Mammary epithelial cell (primary cell): ENCODE measurements around the gene IL7R.

ENCODE experiments used
- EZH2 ChIP-seq: IDR thresholded peaks from 2 replicates; pipeline ENCODE4 v1.6.1; 2012; ENCODE audit warnings: low read length, inconsistent platforms, borderline replicate concordance
- TF ChIP-seq, protein P1 (sequence below), 2 donors: IDR thresholded peaks in 1 of 2; conservative IDR thresholded peaks in 1 of 2; 2 replicates each; pipeline ENCODE4 v1.5.1; 2011 to 2012; ENCODE audit warnings: inconsistent platforms in 2 of 2, low read length in 2 of 2, mild to moderate bottlenecking in 2 of 2, control low read depth in 1 of 2, low read depth in 1 of 2; ENCODE audit not compliant: insufficient read depth in 1 of 2; ENCODE audit errors: extremely low read depth in 1 of 2

DNA sequence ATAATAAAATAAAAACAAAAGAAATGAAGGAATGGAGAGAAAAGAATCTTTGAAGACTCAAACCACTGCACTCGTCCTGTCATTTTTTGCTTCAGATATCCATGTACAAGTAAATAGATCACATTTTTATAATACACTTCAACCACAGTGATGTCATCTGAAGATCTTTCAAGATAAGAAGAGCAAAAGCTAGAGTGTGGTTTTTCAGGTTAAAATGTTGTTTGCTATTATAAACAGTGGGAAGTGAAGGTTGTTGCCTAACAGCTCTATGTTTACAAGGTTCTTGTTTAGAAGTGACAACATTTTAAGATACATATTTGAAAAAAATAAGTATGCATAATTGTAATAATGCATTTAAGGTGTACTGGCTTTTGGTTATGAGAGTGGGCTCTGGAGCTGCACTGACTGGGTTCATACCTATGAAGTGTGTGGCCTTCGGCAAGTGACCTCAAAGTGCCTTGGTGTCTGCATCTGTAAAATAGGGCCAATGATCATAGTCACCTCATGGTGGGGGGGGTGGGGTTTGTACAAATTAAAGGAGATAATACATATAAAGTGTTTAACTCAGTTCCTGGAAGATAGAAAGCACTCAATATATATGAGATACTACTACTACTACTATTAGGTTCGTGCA is 45.5 kb upstream of the IL7R start:
- TF ChIP-seq, protein P1, sequence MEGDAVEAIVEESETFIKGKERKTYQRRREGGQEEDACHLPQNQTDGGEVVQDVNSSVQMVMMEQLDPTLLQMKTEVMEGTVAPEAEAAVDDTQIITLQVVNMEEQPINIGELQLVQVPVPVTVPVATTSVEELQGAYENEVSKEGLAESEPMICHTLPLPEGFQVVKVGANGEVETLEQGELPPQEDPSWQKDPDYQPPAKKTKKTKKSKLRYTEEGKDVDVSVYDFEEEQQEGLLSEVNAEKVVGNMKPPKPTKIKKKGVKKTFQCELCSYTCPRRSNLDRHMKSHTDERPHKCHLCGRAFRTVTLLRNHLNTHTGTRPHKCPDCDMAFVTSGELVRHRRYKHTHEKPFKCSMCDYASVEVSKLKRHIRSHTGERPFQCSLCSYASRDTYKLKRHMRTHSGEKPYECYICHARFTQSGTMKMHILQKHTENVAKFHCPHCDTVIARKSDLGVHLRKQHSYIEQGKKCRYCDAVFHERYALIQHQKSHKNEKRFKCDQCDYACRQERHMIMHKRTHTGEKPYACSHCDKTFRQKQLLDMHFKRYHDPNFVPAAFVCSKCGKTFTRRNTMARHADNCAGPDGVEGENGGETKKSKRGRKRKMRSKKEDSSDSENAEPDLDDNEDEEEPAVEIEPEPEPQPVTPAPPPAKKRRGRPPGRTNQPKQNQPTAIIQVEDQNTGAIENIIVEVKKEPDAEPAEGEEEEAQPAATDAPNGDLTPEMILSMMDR (conservative IDR thresholded peaks at IDR 0.05 in 1 of 2, IDR thresholded peaks at IDR 0.05 in 1 of 2; ENCODE audit: extremely low read depth in 1 of 2, insufficient read depth in 1 of 2, low read depth in 1 of 2, low read length in 2 of 2) = no peak
- no peak for TF ChIP-seq EZH2
